Measurements from ENCODE around the gene DCXR. TPM values are rescaled to one million over a fixed set of nuclear protein-coding genes. Genes with fewer than 3 reads are reported as not detected.

The DCXR gene
- total and polyA plus RNA-seq, 9 donors, result 16.7 to 217 (median 131) TPM

GRCh38 chr17:82031303-82031884, 6.1 kb downstream of the DCXR start, which contains the start of gene RAC3:
TSS of gene RAC3 (plus strand) at chr17:82031678. CDS start at chr17:82031762, 84 bp downstream.
- Histone ChIP-seq H3K36me3 (no peaks in the 10 kb centered on the region), H3K27me3 (no peaks in the 10 kb centered on the region), H3K4me3 (peak within 1 kb of the TSS; percentile 45), H3K9me3 (no peaks in the 10 kb centered on the region), H3K27ac (peak within 1 kb of the TSS in 1 of 2 donors; percentile 23), H3K4me1 (ENCODE audit: insufficient read depth) (peaks cover 7% of the 10 kb centered on the region)
- intact Hi-C loops (cut with DNase I), result loop anchor here (2.0 to 5.0 kb wide), 4 partner anchors 121 to 126 kb away; no protein-coding TSS in a partner anchor
- TF ChIP-seq EP300 (IDR thresholded peaks at IDR 0.05) (no peak), POLR2A (IDR thresholded peaks at IDR 0.05) (no peak)
- TF ChIP-seq, protein P1, sequence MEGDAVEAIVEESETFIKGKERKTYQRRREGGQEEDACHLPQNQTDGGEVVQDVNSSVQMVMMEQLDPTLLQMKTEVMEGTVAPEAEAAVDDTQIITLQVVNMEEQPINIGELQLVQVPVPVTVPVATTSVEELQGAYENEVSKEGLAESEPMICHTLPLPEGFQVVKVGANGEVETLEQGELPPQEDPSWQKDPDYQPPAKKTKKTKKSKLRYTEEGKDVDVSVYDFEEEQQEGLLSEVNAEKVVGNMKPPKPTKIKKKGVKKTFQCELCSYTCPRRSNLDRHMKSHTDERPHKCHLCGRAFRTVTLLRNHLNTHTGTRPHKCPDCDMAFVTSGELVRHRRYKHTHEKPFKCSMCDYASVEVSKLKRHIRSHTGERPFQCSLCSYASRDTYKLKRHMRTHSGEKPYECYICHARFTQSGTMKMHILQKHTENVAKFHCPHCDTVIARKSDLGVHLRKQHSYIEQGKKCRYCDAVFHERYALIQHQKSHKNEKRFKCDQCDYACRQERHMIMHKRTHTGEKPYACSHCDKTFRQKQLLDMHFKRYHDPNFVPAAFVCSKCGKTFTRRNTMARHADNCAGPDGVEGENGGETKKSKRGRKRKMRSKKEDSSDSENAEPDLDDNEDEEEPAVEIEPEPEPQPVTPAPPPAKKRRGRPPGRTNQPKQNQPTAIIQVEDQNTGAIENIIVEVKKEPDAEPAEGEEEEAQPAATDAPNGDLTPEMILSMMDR (IDR thresholded peaks at IDR 0.05), result no peak
- no peak for DNase-seq
- WGBS, 3 donors, result 0% methylated on average over 20 to 93 of the region's 96 CpGs; no CpG with 5 or more reads in 1 of the 3 donors

DNA sequence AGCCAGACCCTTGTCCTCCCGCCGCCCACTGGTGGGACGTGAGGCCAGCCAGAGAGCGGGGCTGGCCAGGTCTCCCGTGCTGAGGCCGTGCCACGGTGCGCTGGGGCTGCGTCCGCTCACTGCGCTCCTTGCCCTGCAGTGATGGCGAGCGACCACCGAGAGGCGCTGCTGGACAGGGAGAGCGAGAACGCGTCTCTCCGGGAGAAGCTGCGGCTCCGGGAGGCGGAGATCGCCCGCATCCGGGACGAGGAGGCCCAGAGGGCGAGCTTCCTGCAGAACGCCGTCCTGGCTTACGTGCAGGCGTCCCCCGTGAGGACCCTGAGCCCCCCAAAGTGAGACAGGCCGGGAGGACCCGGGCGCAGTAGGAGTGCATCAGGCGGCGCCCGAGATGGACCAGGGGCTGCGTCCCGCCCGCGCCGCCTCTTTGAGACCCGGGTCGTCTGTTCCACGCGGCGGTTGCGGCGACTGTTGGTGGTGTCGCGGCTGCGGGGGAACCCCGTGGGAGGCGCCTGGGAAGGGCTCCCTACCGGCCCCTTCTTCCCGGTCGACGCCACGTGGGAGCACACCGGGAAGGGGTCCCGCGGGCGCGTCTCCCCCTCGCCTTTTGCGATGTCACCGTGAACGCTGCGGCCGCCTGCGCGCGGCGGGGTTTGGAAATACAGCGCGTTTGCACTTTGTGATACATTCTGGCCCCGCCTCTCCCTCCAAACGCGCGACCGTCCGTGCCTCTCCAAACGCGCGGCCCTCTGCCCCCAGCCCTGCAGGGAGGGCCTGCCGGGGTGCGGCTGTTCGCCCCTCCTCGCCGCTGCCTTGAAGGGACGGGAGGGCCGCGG, 6.8 kb downstream of the DCXR start:
- TF ChIP-seq EP300 (IDR thresholded peaks at IDR 0.05) (no peak), POLR2A (IDR thresholded peaks at IDR 0.05) (no peak)
- TF ChIP-seq, protein P1 (IDR thresholded peaks at IDR 0.05), result peak; percentile 86 to 97 (median 96)
- DNase-seq, result peak; percentile 77 to 90 (median 85)
- Histone ChIP-seq H3K9me3 (no peaks in the 10 kb centered on the region), H3K27me3 (no peaks in the 10 kb centered on the region), H3K36me3 (no peaks in the 10 kb centered on the region), H3K27ac (peak overlapping the region in 1 of 2 donors; percentile 23), H3K4me1 (ENCODE audit: insufficient read depth) (peaks cover 3% of the 10 kb centered on the region), H3K4me3 (peak overlapping the region; percentile 45)
- intact Hi-C loops (cut with DNase I), result loop anchor here (2.0 to 5.0 kb wide), 4 partner anchors 122 to 127 kb away; no protein-coding TSS in a partner anchor
- WGBS, 3 donors, result 1 to 2% (median 1%) methylated on average over 43 to 94 of the region's 94 CpGs

DNA sequence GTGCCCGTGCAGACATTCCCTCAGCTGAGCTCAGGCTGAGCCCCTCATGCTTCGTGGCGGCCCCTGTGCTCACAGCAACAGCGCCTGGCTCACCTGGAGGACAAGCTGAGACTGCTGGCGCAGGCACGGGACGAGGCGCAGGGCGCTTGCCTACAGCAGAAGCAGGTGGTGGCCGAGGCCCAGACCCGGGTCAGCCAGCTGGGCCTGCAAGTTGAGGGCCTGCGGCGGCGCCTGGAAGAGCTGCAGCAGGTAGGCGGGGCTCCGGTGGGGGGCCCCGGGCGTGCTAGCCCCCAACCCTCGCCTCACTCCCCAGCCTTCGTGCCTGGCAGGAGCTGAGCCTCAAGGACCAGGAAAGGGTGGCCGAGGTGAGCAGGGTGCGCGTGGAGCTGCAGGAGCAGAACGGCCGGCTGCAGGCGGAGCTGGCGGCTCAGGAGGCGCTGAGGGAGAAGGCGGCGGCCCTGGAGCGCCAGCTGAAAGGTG, 7.5 kb downstream of the DCXR start:
- 56 to 65% (median 62%) methylated on average over 30 to 31 of the region's 31 CpGs for WGBS, 3 donors
- Histone ChIP-seq H3K27ac (no peak overlapping the region), H3K9me3 (no peaks in the 10 kb centered on the region), H3K4me3 (no peak overlapping the region), H3K4me1 (ENCODE audit: insufficient read depth) (peaks cover 3% of the 10 kb centered on the region), H3K36me3 (no peaks in the 10 kb centered on the region), H3K27me3 (no peaks in the 10 kb centered on the region)
- TF ChIP-seq POLR2A (IDR thresholded peaks at IDR 0.05) (no peak), EP300 (IDR thresholded peaks at IDR 0.05) (no peak)
- TF ChIP-seq, protein P1 (IDR thresholded peaks at IDR 0.05), result no peak
- DNase-seq, result no peak
- intact Hi-C loops (cut with DNase I), result loop anchor here (2.0 to 10.0 kb wide), 5 partner anchors 122 to 295 kb away; no protein-coding TSS in a partner anchor

DNA sequence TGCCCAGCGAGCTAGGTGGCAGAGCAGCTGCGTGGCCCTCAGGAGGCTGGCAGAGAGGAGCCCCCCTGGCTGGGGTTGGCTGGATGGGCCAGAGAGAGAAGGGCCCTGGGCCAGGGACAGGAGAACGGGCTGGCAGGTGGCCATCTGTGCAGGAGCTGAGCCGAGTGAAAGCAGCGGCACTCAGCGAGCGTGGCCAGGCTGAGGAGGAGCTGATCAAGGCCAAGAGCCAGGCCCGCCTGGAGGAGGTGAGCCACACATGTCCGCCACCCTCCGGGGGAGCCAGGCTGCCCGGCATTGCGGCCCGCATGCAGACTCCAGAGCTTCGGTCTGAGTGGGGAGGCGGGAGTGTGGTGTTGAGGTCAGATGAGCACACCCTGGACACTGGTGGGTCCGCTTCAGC, 8.1 kb downstream of the DCXR start:
- Histone ChIP-seq H3K27ac (no peak overlapping the region), H3K27me3 (no peaks in the 10 kb centered on the region), H3K4me3 (no peak overlapping the region), H3K36me3 (no peaks in the 10 kb centered on the region), H3K9me3 (no peaks in the 10 kb centered on the region), H3K4me1 (ENCODE audit: insufficient read depth) (peaks cover 3% of the 10 kb centered on the region)
- TF ChIP-seq EP300 (IDR thresholded peaks at IDR 0.05) (no peak), POLR2A (IDR thresholded peaks at IDR 0.05) (no peak)
- TF ChIP-seq, protein P1 (IDR thresholded peaks at IDR 0.05), result no peak
- no peak for DNase-seq
- intact Hi-C loops (cut with DNase I), result loop anchor here in 1 of 4 donors (10.0 kb wide), 1 partner anchor 295 kb away; no protein-coding TSS in a partner anchor
- WGBS, 3 donors, result 85 to 91% (median 89%) methylated on average over 16 of the region's 16 CpGs
